ENCODE results near the gene KRT40. TPM values are rescaled to one million over a fixed set of nuclear protein-coding genes. Genes with fewer than 3 reads are reported as not detected.

Gene KRT40
- total RNA-seq, 4 donors from 2014 or later, result 0.21 TPM; not detected in 3

DNA sequence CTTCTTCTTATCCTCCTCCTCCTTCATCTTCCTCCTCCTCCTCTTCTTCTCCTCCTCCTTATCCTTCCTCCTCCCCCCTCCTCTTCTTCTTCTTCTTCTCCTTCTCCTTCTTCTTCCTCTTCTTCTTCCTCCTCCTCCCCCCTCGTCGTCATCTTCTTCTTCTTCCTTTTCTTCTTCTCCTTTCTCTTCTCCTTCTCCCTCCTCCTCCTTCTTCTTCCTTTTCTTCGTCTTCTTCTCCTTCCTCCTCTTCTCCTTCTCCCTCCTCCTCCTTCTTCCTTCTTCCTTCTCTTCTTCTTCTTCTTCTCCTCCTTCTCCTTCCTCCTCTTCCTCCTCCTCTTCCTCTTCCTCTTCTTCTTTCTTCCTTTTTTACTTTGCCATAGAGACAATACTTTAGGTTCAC, 41.6 kb downstream of the KRT40 start:
- intact Hi-C loops (cut with DNase I; ENCODE audit: low total_unique reads), result no loop called here
- Histone ChIP-seq H3K4me1 (no peaks in the 10 kb centered on the region), H3K36me3 (no peaks in the 10 kb centered on the region), H3K27ac (no peak overlapping the region), H3K27me3 (no peaks in the 10 kb centered on the region), H3K9me3 (no peaks in the 10 kb centered on the region), H3K4me3 (no peak overlapping the region)
- no peak for DNase-seq
- TF ChIP-seq, protein P1, sequence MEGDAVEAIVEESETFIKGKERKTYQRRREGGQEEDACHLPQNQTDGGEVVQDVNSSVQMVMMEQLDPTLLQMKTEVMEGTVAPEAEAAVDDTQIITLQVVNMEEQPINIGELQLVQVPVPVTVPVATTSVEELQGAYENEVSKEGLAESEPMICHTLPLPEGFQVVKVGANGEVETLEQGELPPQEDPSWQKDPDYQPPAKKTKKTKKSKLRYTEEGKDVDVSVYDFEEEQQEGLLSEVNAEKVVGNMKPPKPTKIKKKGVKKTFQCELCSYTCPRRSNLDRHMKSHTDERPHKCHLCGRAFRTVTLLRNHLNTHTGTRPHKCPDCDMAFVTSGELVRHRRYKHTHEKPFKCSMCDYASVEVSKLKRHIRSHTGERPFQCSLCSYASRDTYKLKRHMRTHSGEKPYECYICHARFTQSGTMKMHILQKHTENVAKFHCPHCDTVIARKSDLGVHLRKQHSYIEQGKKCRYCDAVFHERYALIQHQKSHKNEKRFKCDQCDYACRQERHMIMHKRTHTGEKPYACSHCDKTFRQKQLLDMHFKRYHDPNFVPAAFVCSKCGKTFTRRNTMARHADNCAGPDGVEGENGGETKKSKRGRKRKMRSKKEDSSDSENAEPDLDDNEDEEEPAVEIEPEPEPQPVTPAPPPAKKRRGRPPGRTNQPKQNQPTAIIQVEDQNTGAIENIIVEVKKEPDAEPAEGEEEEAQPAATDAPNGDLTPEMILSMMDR (IDR thresholded peaks at IDR 0.05), result no peak
- no peak for TF ChIP-seq POLR2A (IDR thresholded peaks at IDR 0.05)

DNA sequence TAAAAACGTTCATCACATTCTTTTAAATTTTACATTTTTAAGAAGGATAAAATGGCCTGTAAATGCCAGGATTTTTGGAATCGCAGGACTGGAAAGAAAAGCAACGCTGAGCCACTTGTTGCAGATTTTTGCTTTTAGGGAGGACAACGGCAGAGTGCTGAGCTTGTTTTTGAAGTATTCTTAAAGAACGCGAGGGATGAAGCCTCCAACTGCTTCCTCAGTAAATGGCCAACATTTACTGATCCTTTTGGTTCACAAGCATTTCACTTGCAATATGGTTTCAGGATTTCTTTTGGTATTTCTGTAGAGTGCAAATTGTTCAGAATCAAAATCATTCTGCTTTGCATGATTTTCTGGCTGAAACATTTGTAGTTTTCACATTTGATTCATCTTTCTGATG, 43.9 kb downstream of the KRT40 start:
- Histone ChIP-seq H3K27ac (no peak overlapping the region), H3K9me3 (no peaks in the 10 kb centered on the region), H3K4me3 (no peak overlapping the region), H3K36me3 (no peaks in the 10 kb centered on the region), H3K4me1 (no peaks in the 10 kb centered on the region), H3K27me3 (no peaks in the 10 kb centered on the region)
- TF ChIP-seq, protein P1 (IDR thresholded peaks at IDR 0.05), result no peak
- no peak for TF ChIP-seq POLR2A (IDR thresholded peaks at IDR 0.05)
- no peak for DNase-seq
- intact Hi-C loops (cut with DNase I; ENCODE audit: low total_unique reads), result no loop called here

DNA sequence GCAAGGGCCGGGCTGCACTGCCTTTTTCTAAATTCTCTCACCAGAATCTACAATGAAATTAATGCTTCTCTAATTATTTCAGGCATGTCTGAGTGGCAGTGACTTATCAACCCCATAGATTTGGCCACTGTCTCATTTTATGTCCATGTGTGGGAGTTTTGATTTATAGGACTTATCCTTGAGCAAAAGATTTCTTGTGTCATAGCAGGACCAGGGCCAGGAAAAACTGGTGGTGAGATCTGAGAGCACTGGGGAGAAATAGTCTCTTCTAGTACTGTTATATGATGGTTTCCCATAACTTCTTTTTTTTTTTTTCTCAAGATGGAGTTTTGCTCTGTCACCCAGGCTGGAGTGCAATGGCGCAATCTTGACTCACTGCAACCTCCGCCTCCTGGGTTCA, 45.1 kb downstream of the KRT40 start:
- intact Hi-C loops (cut with DNase I; ENCODE audit: low total_unique reads), result no loop called here
- peak; percentile 28 to 36 for DNase-seq
- no peak overlapping the region for H3K4me3 ChIP-seq
- H3K9me3 ChIP-seq, result no peaks in the 10 kb centered on the region
- no peaks in the 10 kb centered on the region for H3K27me3 ChIP-seq
- no peak overlapping the region for H3K27ac ChIP-seq
- no peak for TF ChIP-seq POLR2A (IDR thresholded peaks at IDR 0.05)
- TF ChIP-seq, protein P1 (IDR thresholded peaks at IDR 0.05), result no peak
- no peaks in the 10 kb centered on the region for H3K36me3 ChIP-seq
- H3K4me1 ChIP-seq, result no peaks in the 10 kb centered on the region

DNA sequence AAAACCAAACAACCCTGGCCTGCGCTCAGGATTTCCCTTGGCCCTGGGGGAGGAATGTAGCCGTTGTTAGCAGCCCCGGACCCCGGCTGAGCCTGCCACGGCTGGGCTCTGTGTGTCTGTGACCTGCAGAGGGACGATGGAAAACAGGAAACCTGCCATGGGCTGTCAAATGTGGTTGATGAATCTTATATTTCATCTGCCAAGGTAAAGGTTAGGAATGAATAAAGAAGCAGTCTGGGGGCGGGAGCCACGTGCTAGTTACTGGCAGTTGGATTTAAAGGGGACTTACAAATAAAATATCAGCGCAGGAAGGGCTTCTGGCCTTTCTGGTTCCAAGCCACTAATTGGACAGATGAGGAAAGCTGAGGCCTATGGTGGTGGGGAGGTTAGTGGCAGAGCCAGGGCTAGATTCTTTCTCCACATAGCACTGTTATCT, 46.7 kb downstream of the KRT40 start, which contains the start of gene KRT23:
KRT23 (minus strand) TSS at position 263 of the 436 bp plus-strand sequence. CDS start 1,043 bp downstream, outside the sequence.
- Histone ChIP-seq H3K27ac (no peak within 1 kb of the TSS), H3K27me3 (no peaks in the 10 kb centered on the region), H3K36me3 (no peaks in the 10 kb centered on the region), H3K4me3 (no peak within 1 kb of the TSS), H3K4me1 (no peaks in the 10 kb centered on the region), H3K9me3 (no peaks in the 10 kb centered on the region)
- intact Hi-C loops (cut with DNase I; ENCODE audit: low total_unique reads), result no loop called here
- no peak for DNase-seq
- no peak for TF ChIP-seq POLR2A (IDR thresholded peaks at IDR 0.05)
- TF ChIP-seq, protein P1 (IDR thresholded peaks at IDR 0.05), result no peak

DNA sequence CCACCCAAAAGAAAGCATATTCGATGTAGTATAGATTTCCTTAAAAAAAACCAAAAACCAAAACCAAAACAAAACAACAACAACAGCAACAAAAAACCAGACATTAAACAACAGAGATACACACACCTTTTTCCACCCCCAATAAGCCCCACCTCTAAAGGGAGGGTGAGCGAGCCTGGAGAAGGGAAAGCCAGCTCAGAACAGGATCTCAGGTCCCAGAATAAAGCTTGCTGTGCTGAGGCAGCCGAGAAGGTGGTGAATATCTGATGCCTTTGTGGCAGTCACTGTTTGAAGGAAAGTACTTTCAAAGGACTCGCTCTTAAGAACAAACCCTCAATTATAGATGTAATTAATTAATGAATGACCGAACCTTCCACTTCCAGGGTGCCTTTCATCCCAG, 47.1 kb downstream of the KRT40 start:
- TF ChIP-seq, protein P1 (IDR thresholded peaks at IDR 0.05), result no peak
- TF ChIP-seq POLR2A (IDR thresholded peaks at IDR 0.05), result no peak
- Histone ChIP-seq H3K4me3 (no peak overlapping the region), H3K4me1 (no peaks in the 10 kb centered on the region), H3K36me3 (no peaks in the 10 kb centered on the region), H3K27ac (no peak overlapping the region), H3K9me3 (no peaks in the 10 kb centered on the region), H3K27me3 (no peaks in the 10 kb centered on the region)
- intact Hi-C loops (cut with DNase I; ENCODE audit: low total_unique reads), result no loop called here
- no peak for DNase-seq
